Activated CD4-positive, alpha-beta T cell treated with anti-CD3 and anti-CD28 coated beads, Interleukin-2, Interleukin-4, amounts not matched to agents 100 ng/mL and 50 ng/mL, durations not matched to agents 16 hours and 8 hours (primary cell): ENCODE data around the gene GPR153.

ENCODE experiments used
- DNase-seq: peaks from one replicate; pipeline ENCODE4 v3.0.0-alpha.2; 2020; ENCODE audit warnings: low spot score

GPR153 gene

DNA sequence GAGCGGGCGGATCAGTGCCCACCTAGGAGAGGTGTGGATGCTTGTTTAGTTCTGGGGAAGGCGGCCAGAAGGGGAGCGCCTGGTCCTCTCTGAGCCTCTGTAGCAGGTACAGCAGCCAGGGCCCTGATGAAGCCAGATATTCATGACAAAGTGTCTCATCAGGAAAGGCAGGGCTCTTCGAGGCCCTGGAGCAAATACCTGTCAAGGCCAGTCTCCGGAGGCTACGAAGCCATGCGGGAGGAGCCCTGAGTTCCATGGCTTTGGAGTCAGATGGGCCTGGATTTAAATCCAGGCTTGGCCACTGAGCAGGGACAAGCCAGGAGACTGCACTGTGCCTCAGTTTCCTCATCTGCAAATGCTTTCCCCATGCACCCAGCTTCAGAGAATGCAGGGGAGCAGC is 25.4 kb upstream of the GPR153 start:
- no peak for DNase-seq

DNA sequence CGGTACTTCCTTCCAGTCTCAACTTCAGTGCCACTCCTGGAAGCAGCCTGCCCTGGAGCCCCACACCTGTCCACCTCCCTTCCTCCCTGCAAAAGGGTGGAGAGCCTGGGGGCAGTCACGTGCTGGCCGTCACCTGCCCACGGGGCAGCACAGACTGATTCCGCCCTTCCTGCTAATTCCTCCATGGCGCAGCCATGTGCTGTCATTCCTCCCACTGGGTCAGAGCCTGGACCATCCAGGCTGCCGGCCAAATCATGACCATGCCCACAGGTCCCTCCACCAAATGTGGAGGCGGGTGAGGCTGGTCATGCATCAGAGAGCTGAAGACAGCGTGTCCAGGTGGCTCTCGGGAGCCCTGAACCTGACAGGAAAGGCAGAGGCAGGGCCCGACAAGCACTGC is 24.4 kb upstream of the GPR153 start:
- no peak for DNase-seq

DNA sequence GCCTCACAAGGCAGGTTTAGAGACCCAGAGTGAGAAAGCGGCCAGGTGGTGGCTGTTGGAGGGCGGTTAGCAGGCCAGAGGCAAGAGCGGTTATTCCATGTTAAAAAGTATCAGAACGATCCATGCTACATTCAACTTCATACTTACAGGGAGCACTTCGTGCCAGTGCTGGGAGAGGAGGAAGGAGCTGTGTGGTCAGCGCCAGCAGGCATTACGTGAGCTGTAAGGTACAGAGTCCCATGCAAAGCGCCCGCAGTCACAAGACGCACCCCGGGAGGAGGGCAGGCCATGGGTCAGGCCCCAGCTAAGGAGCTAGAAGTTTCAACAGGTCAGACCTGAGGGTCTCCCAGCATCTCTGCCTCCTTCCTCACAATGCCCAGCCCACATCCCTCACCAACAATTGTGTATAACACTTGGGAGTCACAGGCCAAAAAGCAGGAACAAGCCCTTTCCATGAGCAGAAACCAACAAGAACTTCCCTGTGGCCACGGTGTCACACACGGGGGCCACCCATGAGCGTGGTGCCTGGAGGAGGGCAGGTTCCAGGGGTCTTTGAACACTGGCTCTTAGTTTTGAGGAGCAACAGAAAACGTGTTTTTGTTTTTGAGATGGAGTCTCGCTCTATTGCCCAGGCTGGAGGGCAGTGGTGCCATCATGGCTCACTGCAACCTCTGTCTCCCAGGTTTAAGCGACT is 21.8 kb upstream of the GPR153 start:
- DNase-seq, result no peak

DNA sequence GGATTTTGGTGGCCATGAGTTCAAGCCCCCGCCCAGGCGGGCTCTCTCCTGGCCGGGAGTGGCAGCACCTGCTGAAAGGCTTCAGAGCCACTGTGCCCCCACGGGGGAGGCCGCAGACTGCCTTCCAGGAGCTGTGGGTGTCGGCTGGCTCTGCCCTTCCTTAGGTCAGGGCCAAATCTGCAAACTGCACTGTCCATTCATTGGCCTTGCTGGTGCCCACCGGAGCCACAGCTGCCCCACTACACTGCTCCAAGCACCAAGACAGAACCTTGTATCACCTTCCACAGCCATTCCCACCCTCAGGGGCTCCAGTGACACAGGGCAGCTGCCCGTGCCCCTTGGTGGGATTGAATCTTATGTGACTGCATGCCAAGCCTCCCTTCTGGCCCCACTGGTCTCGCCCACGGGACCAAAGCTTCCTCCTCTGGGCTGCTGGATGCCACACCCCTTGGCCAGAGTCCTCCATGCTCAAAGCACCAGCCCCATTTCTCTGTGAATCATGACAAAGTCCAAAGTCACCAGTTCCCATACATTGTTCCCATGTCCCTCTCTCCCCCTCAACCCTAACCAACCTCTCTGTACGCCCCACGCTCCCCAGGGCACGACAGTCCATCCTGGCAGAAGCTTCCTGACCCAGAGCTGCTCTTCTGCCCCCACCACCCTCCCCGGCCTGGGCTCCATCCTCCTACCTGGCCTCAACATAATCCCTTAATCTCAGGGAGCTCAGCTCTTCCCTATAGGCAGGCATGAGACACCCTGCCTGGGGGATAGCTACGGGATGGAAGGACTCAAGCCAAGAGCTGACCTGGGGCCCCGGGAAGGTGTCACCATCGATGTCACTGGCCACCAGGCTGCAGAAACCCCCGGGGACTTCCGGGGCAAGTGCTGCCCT is 20.9 kb upstream of the GPR153 start:
- DNase-seq, result no peak

DNA sequence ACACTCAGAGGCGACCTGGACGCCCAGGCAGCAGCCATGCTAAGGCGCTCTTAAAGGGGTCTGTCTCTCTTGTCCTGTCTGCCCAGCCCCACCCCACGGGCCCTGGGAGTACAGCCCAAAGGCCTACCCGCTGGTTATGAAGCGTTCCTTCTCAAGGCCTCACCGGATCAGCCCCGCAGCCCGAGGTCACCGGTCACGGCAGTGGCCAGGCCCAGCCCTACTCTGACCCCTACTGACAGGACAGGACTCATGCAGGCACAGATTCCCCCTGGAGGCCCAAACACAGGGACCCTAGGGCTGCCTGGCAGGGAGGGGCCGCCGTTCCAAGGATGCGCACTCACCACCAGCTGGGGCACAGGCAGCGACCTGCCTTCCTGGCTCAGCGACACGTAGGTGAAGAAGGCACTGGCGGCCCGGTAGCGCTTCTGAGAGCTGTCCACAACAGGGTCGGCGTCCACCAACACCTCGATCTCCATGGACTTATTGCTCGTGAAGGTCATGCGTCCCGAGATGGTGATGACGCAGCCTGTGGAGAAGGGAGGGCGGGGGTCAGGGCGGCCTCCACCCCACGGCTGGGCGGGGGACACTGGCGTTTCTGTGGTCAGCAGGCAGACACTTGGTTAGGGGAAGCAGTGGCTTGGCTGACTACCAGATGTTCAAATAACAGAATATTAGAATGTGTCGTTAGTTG is 20.0 kb upstream of the GPR153 start:
- DNase-seq, result no peak

DNA sequence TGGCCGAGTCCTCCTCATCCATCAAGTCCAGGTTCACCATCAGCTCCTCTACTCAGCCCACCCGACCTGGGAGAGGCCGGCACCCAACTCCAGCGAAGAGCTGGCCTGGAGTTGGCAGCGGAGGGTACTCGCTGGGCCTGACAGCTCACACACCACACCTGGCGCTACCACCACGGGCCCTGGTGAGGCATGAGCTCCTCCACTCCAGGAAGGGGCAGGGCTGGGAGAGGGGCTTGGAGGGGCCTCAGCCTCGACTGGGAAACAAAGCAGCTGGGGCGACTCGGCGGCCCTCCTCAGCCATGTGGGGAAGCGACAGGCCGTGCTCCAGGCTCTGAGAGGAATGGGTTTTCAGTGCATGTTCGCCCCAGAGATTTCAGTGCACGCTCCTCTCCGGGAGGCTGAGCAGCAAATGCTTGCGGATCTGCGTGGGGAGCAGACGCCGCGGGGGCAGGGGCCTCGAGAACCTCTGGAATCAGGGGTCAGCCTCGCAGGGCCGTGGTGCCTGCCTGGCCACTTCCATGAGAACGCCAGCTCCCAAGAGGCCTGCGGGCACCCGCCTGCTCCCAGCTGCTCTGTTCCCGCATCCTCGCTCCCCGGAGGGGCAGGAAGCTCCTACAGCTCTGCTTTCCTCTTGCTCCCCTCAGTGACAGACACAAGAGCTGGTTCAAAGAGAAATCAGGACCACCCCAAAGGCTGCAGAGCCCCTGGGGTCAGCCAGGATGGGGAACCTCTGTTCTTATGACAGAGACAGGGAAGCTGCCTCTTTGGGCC is 18.9 kb upstream of the GPR153 start:
- no peak for DNase-seq

DNA sequence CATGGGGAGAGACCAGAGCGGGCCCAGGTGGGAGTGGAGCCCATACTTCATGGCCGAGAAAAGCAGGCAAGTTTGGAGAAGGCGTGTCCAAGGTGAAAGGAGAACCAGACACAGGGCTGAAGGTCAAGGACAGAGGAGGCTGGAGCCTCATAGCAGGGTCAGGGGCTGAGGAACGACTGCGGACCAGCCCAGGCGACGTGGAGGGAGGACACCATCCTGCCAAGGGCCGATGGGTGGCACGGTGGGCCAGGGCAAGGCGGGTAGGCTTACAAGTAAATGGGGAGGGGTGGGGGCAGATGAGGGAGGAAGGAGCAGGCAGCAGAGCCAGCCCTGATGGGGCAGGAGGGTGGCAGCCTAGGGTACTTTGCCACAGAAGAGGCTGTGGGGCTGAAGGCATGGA is 18.2 kb upstream of the GPR153 start:
- no peak for DNase-seq

DNA sequence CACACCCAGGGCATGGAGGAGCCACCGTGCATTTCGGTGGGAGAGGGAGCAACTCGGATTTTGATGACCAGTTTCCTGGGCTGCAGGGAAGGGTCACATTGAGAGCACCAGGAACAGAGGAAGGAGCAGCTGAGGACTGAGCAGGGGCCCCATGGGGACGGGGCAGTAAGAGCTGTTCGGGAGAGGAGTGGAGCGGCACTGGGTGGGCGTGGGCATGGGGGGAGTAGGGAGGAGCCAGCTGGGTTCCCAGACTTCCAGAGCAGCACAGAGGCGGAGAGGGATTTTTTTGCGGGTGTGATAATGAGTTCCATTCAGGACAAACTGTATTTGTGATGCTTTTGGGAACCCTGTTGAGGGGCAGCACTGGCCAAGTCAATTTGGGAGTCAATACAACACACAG is 17.4 kb upstream of the GPR153 start:
- no peak for DNase-seq

DNA sequence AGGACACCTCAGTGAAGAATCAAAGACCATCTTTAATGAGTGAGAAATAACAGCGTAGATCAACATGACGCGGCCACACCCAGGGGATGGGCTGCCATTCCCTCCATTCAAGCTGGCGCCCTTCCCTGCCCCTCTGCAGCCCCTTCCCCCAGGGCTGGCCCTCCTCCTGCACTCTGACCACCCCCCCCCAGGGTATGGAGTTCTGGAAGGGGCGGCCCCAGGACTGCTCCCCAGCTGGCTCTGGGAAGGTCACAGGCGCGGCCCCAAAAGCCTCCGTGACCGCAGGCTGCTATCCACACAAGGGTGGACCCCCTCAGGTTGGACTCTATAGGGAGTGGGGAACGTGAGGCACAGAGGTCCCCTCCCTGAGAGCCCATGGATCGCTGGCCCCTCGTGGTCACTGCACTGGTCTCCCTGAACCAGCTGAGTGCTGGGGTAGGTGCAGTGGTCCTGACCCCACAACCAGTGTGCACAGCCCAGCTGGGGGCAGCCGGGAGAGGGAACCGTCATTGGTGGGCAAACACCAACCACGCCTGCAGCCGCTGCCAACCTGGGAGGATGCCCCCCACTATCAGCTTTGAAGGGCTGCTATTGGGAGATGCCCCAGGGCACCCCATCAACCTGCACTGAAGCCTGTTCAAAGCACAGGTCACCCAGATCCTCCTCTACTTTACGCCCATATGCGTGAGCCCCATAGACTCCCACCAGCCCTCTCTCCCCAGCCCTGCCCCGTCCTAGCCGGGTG is 16.1 kb upstream of the GPR153 start:
- DNase-seq, result no peak

DNA sequence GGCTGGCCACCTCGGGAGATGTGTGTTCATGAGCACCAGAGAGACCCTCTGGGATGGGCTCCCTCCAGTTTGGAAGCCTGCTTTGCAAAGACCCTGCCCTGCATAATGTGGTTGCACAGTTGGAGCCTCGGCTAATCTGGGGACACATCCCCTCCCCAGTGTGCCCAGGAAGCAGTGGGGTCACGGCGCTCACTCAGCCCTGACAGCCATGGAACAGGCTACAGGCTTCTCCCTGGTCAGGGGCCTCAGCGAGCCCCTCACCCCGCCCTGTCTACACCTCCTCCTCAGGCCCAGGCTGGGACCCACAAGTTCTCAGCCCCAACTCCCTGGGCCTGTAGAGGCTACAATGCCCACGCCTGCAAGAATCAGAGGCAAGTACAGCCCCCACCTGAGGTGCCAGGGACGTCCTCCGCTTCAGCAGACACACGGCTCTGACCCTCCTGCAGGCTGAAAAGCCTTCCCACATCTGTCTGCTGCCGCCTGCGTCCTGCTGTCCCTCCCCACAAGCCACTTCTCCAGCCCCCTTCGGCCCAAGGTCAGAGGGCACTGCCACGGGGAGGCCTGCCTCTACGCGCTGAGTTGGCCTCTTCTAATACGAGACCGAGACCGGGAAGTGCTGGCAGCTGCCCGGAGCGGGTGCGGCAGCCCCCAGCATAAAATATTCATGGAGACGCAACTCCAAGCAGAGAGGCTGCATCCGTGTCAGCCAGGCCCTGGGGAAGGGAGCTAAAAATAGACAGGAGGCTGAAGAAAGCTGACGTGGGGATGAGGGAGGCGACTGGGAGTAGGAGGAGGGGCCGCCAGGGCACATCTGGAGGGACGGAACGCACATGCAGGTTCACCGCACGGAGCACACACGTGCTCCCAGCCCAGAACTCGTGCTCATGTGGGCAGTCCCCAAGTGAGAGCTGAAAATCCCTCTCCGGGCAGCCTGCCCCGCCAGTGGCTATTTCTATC is 15.2 kb upstream of the GPR153 start:
- no peak for DNase-seq

DNA sequence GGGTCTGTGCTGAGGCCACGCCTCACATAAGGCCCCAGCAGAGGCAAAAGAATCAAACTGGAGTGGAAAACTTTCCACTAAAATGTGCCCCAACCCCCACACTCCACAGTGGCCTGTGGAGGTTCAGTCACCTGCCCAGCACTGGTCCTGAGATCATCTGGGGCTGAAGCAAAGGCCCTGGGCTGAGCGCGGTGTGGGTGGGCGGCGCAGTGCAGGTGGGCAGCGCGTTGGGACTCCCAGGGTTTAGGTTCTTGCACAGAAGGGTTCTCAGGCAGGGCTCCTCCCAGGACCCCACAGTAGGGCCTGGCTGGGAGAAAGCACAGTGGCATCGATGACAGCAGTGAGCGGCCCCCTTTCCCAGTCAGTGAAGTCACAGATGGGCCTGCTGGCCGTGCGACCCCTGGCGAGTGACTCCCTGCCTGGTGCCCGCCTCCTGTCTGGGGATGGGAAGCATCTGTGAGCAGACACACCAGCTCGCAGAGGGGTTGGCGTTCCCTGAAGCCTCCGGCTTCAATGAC is 13.8 kb upstream of the GPR153 start:
- no peak for DNase-seq

DNA sequence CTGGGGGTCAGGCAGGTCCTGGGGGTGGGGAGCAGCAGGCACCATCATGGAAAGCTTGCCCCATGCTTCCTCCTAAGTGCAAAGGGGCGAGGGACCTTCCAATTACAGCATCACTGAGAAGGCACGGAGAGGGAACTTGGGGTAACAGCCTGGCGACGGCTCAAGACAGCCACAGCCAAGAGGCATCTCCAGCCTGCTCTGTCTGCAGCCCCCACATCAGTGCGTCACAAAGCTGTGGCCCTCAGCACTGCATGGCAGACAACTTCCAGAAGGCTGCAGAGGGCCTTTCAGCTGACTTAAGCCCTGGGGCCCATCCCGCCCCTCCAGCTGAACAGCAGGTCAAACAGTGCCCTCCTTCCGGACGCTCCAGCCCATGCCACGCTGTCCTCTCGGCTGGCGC is 13.2 kb upstream of the GPR153 start:
- no peak for DNase-seq

DNA sequence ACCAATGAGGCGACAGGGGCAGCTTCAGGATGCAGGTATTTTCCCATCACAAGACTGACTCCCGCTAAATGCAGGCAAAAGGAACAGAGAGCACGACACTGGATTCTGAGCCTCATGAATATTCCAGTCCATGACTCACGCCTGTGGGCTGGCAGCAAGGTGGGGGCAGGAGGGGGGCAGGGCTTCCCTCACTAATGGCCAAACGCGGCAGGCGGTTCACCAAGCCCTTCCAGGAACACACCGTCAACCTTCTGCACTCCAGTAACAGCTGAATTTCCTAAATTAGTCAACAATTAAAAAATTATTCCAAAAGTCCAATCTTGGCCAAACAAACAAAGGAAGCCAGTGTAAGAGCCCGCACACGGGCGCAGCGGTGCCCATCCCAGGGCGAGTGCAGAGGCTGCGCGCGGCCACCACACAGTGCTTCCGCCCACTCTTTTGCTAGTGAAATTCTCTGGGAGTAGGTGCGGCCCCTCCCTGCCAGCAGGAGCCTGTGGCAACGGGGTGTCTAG is 12.5 kb upstream of the GPR153 start:
- no peak for DNase-seq

DNA sequence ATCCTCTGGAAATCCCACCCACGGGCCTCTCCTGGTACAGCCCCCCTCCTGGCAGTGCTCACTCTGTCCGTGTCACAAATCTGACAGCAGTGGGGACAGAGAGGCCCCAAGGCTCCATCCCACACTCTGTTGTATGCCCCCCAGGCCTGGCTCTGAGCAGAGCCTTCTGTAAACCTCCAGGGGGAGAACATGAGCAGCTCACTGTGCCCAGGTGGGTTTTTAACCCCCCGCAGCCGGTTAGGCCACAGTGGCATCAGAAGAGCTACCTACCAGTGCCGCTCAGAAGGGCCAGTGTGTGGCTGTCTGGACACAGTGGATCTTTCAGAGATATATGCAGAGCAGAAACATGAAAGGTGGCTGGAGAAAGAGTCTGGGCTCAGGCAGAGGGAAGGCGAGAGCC is 12.0 kb upstream of the GPR153 start:
- DNase-seq, result no peak

DNA sequence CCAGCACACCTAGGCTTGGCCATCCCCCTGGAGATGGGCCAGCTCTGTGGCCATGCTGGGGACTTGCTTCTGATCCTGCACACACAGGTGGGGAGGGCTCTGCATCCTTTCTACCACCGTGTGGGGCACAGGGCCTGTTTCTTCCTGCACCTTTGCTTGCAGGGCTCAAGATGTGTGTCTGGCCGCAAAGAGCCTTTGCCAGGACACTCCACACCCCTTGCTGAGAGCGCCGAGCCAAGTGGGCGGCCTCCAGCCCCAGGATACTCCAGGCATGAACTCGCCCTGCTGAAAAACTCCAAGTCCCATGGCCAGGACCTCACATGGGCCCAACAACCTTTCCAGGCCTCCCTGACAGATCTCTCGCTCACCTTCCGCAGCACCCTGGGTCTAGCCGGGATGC is 11.6 kb upstream of the GPR153 start:
- no peak for DNase-seq

DNA sequence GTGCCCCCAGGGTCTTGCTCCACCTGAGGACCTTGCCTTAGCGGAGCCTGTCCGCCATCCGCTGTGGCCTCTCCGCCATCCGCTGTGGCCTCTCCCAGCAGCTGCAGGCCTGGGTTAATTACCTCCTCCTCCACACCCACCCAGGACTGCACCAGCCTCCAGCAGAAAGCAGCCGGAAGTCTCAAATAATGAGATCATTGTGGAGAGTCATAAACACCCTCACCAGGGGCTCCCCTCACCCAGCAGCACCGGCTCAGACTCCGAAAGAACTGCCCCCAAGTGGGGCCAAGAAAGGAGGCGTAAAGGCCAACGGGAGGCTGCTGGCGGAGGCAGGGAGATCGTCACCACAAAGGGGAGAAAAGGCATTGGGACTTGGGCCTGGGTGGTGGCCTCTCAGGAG is 10.7 kb upstream of the GPR153 start:
- DNase-seq, result no peak

DNA sequence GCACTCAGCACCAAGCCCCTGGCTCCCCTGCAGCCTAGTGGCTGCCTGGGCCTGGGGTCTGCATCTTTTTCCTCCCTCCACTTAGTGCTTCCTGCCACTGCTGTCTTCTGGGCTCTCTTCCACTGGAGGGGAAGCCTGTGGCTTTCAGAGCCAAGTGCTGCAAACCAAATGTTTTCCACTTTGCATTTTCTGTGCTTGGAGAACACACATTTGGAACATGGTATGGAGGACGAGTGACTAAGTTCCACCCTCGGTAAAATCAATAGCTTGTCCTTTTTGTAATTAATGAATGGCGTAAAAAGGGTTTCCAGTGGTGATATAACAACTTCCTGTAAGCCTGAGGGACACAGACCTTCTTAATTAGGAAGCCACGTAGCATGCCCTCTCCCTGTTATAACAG is 10.1 kb upstream of the GPR153 start:
- no peak for DNase-seq

DNA sequence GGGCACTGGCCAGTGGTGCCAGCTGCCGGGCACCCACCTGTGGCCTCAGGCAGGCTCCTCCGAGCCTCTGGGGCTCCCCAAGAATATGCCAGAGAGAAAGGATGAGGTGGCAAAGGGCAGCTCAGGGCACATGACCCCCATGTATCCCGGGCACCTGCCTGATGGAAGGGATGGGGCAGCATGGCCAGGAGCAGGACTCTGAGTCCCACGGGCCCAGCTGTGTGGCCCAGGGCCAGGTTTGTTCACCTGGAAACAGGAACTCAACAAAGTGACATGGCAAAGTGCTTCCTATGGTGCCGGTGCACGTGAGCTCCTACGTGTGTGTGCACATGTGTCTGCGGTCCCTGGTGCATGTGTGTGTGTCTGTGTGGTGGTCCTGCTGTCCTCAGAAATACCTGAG is 9.5 kb upstream of the GPR153 start:
- DNase-seq, result no peak

DNA sequence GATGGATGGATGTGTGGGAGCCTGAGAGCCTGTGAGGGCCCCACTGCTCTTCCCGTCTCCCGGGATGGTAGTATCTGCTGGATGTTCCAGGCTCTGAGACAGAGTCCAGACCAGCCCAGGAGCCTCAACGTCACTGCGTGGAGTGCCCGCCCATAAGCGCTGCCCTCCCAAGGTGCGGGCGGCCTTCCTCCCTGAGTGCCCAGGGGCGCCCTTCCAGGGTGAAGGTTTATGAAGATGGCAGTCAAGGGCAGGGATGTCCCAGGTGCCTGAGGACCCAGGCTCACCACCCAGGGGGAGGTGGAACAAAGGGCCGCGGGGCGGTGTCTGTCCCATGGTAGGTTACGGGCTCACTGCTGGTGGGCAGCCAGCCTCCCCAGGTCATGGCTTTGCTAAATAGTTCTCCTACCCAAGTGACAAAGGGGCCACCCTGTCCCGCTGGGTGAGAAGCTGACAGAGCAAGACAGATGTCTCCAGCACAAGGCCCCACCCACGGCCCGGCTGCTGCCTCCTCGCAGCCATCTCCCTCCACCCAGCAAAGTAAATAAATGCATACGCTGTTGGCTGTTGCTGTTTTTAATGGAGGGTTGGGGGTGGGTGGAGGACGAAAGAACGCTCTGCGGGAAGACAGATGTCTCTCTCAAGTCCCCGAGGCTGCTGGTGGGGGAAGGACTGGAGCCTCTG is 9.0 kb upstream of the GPR153 start:
- no peak for DNase-seq
